ENCODE results near the gene ENTPD2. TPM values are rescaled to one million over a fixed set of nuclear protein-coding genes. Genes with fewer than 3 reads are reported as not detected.
"Not testable (repeated sequence)": the region's sequence is repeated elsewhere in the genome, so short reads cannot be mapped to it uniquely, and the experiment has no call there.

ENTPD2 gene
- total RNA-seq, 1 experiment from 2014 or later: 9.0 TPM

- intact Hi-C loops (cut with micrococcal nuclease; ENCODE audit: unreplicated experiment): no loop called here
- no peak overlapping the region for H3K4me3 ChIP-seq
- H3K27me3 ChIP-seq (ENCODE audit: insufficient read depth, low read depth): no peaks in the 10 kb centered on the region
- POLR2A ChIA-PET (ENCODE audit: unreplicated experiment): interaction anchor here (0.6 kb wide), 1 partner anchor 96 kb away, joined by 3 read pairs; no protein-coding TSS in a partner anchor
- H3F3A ChIP-seq (ENCODE audit: insufficient read depth, low read depth): peaks cover 9% of the 10 kb centered on the region
- H2AFZ ChIP-seq: no peak overlapping the region
- no peaks in the 10 kb centered on the region for H3K9me2 ChIP-seq (ENCODE audit: insufficient read depth)
- no peak overlapping the region for H3K4me2 ChIP-seq
- TF ChIP-seq, protein P1, sequence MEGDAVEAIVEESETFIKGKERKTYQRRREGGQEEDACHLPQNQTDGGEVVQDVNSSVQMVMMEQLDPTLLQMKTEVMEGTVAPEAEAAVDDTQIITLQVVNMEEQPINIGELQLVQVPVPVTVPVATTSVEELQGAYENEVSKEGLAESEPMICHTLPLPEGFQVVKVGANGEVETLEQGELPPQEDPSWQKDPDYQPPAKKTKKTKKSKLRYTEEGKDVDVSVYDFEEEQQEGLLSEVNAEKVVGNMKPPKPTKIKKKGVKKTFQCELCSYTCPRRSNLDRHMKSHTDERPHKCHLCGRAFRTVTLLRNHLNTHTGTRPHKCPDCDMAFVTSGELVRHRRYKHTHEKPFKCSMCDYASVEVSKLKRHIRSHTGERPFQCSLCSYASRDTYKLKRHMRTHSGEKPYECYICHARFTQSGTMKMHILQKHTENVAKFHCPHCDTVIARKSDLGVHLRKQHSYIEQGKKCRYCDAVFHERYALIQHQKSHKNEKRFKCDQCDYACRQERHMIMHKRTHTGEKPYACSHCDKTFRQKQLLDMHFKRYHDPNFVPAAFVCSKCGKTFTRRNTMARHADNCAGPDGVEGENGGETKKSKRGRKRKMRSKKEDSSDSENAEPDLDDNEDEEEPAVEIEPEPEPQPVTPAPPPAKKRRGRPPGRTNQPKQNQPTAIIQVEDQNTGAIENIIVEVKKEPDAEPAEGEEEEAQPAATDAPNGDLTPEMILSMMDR (conservative IDR thresholded peaks at IDR 0.05): peak; percentile 98
- TF ChIP-seq EZH2 (IDR thresholded peaks at IDR 0.05; ENCODE audit: low read depth): no peak
- no peaks in the 10 kb centered on the region for H3K9me3 ChIP-seq (ENCODE audit: insufficient read depth, low read depth)
- peaks cover 14% of the 10 kb centered on the region; the same call in 1 of the 2 replicates for H3K79me2 ChIP-seq (ENCODE audit: low read depth)
- H3K36me3 ChIP-seq (ENCODE audit: low read depth): no peaks in the 10 kb centered on the region
- DNase-seq: peak in 1 of 2 experiments; percentile 62
- no peak overlapping the region for H3K27ac ChIP-seq
- peaks cover 14% of the 10 kb centered on the region for H3K4me1 ChIP-seq (replicated peaks; ENCODE audit: insufficient read depth)
- peaks cover 8% of the 10 kb centered on the region; the same call in 1 of the 2 replicates for H4K20me1 ChIP-seq (ENCODE audit: insufficient read depth)
- CTCF ChIA-PET: interaction anchor here (0.9 to 1.2 kb wide), 2 partner anchors 18 to 35 kb away, joined by 3 to 17 read pairs; partner anchors contain the start of gene NPDC1
- BruUV-seq (replicated peaks): no TSS peak
These were observed 10.4 kb upstream of the ENTPD2 start for GRCh38 chr9:137064027-137064879.

GRCh38 chr9:137063311-137064026, 9.6 kb upstream of the ENTPD2 start:
- POLR2A ChIA-PET (ENCODE audit: unreplicated experiment): no interaction called here
- CTCF ChIA-PET: interaction anchor here (0.9 to 1.2 kb wide), 2 partner anchors 17 to 34 kb away, joined by 3 to 17 read pairs; partner anchors contain the start of gene NPDC1
- no peak overlapping the region for H3K4me2 ChIP-seq

DNA sequence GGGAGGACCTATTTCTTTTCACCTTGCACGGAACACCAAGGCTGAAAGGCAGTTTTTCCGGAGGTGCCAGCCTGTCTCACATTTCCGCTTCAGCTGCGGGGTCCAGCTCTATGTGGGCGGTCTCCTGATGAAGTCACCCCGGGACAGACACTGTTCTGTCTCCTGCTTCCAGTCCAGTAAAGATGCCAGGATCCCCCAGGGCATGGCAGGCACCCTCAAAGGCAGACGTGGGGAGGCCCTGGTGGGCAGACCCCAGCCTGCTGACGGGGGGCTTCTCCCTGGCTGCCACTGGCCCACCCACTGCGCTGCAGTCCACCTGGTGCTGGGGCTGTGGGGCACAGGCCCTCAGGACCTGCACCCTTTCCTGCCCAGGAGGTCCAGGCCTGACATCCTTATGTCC, 8.9 kb upstream of the ENTPD2 start:
- BruUV-seq (replicated peaks); CTCF ChIA-PET: not testable (repeated sequence)

More at GRCh38 chr9:137063311-137064026, 9.6 kb upstream of the ENTPD2 start:
- peaks cover 6% of the 10 kb centered on the region; the same call in 1 of the 2 replicates for H3K79me2 ChIP-seq (ENCODE audit: low read depth)
- intact Hi-C loops (cut with micrococcal nuclease; ENCODE audit: unreplicated experiment): no loop called here
- H3K4me3 ChIP-seq: no peak overlapping the region
- no peak for DNase-seq
- H3K4me1 ChIP-seq (replicated peaks; ENCODE audit: insufficient read depth): peaks cover 6% of the 10 kb centered on the region; the same call in 1 of the 2 replicates
- no peaks in the 10 kb centered on the region for H3K36me3 ChIP-seq (ENCODE audit: low read depth)
- H2AFZ ChIP-seq: no peak overlapping the region
- H3K9me3 ChIP-seq (ENCODE audit: insufficient read depth, low read depth): no peaks in the 10 kb centered on the region
- peaks cover 3% of the 10 kb centered on the region; the same call in 1 of the 2 replicates for H4K20me1 ChIP-seq (ENCODE audit: insufficient read depth)
- TF ChIP-seq, protein P1 (conservative IDR thresholded peaks at IDR 0.05): no peak
- no peak for TF ChIP-seq EZH2 (IDR thresholded peaks at IDR 0.05; ENCODE audit: low read depth)
- no peaks in the 10 kb centered on the region for H3K27me3 ChIP-seq (ENCODE audit: insufficient read depth, low read depth)
- H3F3A ChIP-seq (ENCODE audit: insufficient read depth, low read depth): peaks cover 9% of the 10 kb centered on the region
- BruUV-seq (replicated peaks): no TSS peak
- no peak overlapping the region for H3K27ac ChIP-seq
- H3K9me2 ChIP-seq (ENCODE audit: insufficient read depth): no peaks in the 10 kb centered on the region

More for the DNA sequence above, 8.9 kb upstream of the ENTPD2 start:
- H3K79me2 ChIP-seq (ENCODE audit: low read depth); POLR2A ChIA-PET (ENCODE audit: unreplicated experiment); DNase-seq; intact Hi-C loops (cut with micrococcal nuclease; ENCODE audit: unreplicated experiment); H3K36me3 ChIP-seq (ENCODE audit: low read depth); H4K20me1 ChIP-seq (ENCODE audit: insufficient read depth); H3K9me3 ChIP-seq (ENCODE audit: insufficient read depth, low read depth); H3K9me2 ChIP-seq (ENCODE audit: insufficient read depth); H3K4me2 ChIP-seq; H3K4me3 ChIP-seq; H3K27me3 ChIP-seq (ENCODE audit: insufficient read depth, low read depth); H3K27ac ChIP-seq; H2AFZ ChIP-seq; H3K4me1 ChIP-seq (replicated peaks; ENCODE audit: insufficient read depth); H3F3A ChIP-seq (ENCODE audit: insufficient read depth, low read depth): not testable (repeated sequence)

Measured in PC-9 (cell line).